Endothelial cell of hepatic sinusoid (primary cell): Measurements from ENCODE around the gene GRM4.

ENCODE experiments used
- in situ Hi-C: cut with HindIII; loops from 2 replicates; pipeline ENCODE4 v1.10.0; 2017; ENCODE audit warnings: low sequenced_read_pairs

GRM4 gene

GRCh38 chr6:34158876-34159275 lies 13.0 kb upstream of the GRM4 start:
- in situ Hi-C loops = loop anchor here (25.0 kb wide), 1 partner anchor 453 kb away; no protein-coding TSS in a partner anchor

DNA sequence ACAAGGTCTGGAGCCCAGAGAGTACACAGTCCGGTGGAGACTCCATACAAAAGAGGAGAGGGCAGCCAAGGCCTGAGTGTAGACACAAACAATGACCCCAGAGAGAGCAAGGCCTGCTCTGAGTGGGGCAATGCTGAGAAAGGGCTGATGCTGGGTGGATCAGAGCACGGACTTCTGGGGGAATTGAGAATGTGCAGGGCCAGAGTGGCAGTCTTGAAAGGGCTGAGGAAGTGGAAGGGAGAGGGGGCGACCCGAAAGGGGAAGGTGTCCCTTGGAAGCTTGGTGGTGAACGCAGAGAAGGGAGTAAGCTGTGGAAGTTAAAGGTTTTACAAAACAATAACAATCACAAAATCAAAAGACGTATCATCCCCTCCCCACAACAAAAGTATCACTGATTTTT lies 12.0 kb upstream of the GRM4 start:
- in situ Hi-C loops = loop anchor here (25.0 kb wide), 1 partner anchor 454 kb away; no protein-coding TSS in a partner anchor

GRCh38 chr6:34157236-34157830 lies 11.4 kb upstream of the GRM4 start:
- in situ Hi-C loops = loop anchor here (25.0 kb wide), 1 partner anchor 455 kb away; no protein-coding TSS in a partner anchor

GRCh38 chr6:34155471-34156300 lies 9.8 kb upstream of the GRM4 start:
- in situ Hi-C loops = loop anchor here (25.0 kb wide), 1 partner anchor 457 kb away; no protein-coding TSS in a partner anchor

DNA sequence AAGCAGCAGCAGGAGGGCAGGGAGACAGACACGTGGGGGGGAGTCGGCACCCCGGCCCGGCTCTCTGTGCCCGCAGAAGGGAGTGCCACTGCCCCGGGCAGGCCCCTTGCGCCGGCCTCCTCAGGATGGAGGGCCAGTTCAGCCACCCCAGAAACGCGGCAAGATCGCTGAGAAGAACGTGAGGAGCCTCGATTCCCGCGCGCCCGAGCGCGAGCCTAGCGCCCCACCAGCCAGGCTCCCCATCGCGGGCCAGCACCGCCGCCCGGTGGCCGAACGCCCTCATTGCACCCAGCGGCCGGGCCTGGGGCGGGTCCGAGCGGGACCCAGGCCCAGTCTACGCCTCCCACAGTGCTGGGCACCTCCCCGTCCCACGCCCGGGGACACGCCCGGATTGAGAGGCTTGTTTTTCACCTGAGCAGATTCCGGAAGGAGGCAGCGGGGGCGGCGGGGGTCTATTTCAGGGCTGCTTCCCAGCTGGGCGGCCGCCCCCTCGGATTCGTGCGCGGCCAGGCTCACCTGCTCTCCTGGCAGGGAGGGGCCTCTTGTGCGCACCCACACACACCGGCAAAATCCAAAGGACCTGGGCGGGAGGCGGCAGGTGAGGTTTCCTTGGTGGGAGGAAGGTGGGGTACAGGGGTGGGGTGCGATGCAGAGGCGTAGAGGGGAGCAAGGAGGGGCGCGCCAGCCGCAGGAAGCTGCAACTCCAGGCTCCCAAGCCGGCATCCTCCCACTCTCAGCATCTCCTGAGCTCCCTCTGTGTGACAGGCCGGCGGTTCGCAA lies 9.0 kb upstream of the GRM4 start:
- in situ Hi-C loops = loop anchor here (25.0 kb wide), 1 partner anchor 457 kb away; no protein-coding TSS in a partner anchor

GRCh38 chr6:34152806-34153520 lies 7.1 kb upstream of the GRM4 start:
- in situ Hi-C loops = loop anchor here (25.0 kb wide), 1 partner anchor 459 kb away; no protein-coding TSS in a partner anchor

DNA sequence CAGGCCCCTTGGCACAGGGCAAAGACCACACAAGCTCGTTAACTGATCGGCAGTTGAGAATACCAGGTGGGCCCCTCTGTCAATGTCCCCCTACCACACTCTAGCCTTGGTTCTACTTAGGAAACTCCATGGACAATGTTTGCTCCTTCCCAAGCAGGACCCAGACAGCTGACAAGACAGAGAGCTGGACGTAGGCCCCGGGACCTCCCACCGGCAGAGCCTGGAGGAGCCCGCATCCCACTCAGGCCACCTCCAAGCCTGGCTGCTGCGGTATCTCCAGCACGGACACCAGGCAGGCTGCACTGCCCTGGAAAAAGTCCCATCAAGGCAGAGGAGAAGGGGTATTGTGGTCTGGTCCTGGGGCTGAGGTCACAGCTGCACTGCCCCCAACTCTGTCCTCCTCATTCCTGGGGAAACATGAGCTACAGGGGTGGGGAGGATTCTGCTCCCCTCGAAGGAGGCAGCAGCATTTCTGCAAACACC lies 6.2 kb upstream of the GRM4 start:
- in situ Hi-C loops = loop anchor here (25.0 kb wide), 1 partner anchor 460 kb away; no protein-coding TSS in a partner anchor

DNA sequence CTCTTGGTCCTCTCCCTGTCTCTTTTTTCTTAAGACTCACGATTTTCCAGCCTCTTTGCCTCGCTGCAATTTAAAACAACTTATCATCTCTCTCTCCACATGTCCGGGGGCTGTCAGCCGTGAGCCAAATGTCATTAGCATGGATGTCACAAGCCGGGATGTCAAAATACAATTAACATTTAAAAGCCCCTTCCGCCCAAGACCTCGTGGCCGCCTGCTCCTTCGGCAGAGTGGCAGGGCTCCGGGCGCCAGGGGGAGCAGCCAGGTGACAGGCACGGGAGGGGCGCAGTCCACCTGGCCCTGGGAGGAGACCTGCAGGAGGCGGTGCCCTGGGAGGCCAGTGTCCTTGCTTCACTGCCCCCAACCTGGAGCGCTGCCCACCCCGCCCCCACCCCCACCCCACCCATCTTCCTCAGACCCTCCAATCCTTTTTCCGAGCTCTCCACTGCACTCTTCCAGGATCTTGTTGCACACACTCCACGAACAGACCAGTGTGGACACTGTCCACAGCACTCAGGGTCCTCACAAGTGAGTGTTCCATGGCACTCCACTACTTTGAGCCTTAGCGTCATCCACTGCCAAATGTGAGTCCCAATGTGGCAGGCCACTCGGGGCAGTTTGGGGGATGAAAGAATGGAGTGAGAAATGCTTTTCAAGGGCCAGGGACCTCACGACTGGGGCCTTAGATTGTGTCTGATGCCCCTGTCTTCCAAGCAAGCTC lies 5.6 kb upstream of the GRM4 start:
- in situ Hi-C loops = loop anchor here (25.0 kb wide), 1 partner anchor 461 kb away; no protein-coding TSS in a partner anchor

- in situ Hi-C loops = loop anchor here (25.0 kb wide), 1 partner anchor 462 kb away; no protein-coding TSS in a partner anchor
Measured at GRCh38 chr6:34150766-34151165, 4.9 kb upstream of the GRM4 start.

DNA sequence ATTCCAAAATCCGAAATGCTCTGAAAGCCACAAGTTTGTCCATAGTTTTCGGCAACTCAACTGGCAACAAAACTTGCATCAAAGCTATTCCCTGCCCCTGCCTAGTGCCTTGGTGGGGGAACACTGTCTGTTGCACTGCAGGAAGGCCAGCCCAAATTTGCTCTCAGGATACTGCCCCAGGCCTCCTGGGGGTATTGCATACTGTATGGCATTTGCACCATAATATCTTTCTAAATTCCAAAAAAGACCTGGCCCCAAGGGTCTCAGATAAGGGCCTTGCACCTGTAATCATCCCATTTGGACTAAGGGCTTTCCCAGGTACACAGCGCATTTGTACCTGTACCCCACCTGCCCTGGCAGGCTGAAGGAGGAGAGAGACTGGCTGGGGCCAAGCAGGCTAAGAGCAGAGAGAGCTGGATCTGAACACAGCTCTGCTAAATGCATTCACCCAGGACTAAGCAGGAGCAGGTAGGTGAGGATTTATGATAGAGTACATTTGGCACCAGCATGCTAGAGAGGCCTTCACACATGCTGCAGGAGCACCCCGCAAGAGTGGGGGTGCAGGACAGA lies 4.0 kb upstream of the GRM4 start:
- in situ Hi-C loops = loop anchor here (25.0 kb wide), 3 partner anchors 263 to 462 kb away; no protein-coding TSS in a partner anchor

GRCh38 chr6:34149452-34149810 lies 3.5 kb upstream of the GRM4 start:
- in situ Hi-C loops = loop anchor here (25.0 kb wide), 2 partner anchors 262 to 387 kb away; no protein-coding TSS in a partner anchor

- in situ Hi-C loops = loop anchor here (25.0 kb wide), 2 partner anchors 262 to 387 kb away; no protein-coding TSS in a partner anchor
Measured at GRCh38 chr6:34148631-34149451, 3.0 kb upstream of the GRM4 start.

DNA sequence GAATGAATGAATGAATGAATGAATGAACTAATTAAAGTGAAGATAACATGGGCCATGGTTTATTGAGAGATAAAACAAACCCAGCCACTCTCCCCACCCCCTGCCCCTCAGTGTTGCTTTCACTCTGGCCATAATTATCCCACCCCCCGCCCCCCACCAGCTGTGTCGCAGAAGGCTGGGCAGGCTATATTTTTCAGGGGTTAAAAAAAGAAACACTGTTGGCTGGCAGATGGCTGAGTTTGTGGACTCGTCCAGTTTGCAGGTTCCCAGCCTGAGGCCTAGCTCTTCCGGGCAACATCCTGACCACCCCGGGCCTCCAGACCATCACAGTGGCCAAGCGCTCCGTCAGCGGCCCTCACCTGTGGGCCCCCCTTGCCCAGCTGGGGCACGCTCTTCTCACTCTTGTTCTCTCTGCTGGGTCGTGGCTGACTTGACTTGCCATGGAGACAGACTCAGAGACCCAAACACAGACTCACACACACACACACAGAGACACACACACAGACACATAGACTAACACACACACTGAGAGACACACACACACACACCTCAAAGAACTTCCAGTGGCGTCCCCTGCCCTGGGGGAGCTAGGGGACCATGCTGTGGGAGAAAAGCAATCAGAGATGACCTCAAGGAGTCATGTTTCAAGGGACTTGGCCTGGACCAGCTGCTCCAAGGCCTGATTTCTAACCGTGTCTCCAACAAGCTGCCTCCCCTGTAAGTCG lies 2.2 kb upstream of the GRM4 start:
- in situ Hi-C loops = loop anchor here (25.0 kb wide), 2 partner anchors 261 to 386 kb away; no protein-coding TSS in a partner anchor

GRCh38 chr6:34146801-34147592 lies 1.1 kb upstream of the GRM4 start:
- in situ Hi-C loops = loop anchor here (25.0 kb wide), 2 partner anchors 260 to 385 kb away; no protein-coding TSS in a partner anchor

DNA sequence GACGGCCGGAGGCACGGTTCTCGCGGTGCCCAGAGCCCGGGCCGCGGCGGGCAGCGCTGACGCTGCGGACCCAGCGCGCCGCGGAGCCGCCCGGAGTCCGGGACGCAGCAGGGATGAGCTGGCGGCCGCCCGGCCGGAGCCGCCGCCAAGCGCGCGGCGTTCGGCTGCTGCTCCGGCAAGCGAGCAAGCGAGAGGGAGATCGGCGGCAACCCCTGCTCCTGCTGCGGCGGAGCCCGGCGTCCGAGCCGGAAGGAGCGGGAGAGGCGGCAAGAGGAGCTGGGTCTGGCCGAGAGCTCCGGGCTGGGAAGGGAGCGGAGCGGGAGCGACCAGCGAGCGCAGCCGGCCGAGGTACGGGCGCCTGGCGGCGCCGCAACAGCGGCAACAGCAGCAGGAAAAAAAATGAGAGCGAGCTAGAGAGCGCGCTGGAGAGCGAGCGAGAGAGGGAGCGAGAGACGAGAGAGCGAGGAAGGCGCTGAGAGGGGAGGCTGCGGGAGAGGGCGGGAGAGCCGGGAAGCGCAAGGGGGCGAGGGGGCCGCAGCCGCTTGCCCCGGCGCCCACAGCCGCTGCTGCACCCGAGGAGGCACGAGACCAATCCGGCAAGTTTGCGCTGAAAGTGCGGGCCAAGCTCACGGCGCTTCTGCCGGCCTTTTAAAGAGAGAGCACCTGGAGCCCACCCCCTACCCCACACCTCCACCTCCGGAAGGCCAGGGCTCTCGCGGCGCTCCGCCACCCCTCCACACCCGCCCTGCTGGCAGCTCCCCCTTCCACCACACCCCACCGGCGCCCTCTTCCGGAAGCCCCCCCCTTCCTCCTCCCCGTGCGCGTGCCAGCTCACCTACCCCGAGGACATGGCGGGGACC lies 496 bp downstream of the GRM4 start:
- in situ Hi-C loops = loop anchor here (25.0 kb wide), 2 partner anchors 258 to 383 kb away; no protein-coding TSS in a partner anchor
